DMS114 treated with DMSO at 0.1 percent for 48 hours (cell line): ENCODE data around the gene SLC27A5.

Experiments
- DNase-seq: peaks from one replicate; lab custom pipeline; 2025; ENCODE audit not compliant: unreplicated experiment; lab: John Stamatoyannopoulos, UW

The SLC27A5 gene, protein sequence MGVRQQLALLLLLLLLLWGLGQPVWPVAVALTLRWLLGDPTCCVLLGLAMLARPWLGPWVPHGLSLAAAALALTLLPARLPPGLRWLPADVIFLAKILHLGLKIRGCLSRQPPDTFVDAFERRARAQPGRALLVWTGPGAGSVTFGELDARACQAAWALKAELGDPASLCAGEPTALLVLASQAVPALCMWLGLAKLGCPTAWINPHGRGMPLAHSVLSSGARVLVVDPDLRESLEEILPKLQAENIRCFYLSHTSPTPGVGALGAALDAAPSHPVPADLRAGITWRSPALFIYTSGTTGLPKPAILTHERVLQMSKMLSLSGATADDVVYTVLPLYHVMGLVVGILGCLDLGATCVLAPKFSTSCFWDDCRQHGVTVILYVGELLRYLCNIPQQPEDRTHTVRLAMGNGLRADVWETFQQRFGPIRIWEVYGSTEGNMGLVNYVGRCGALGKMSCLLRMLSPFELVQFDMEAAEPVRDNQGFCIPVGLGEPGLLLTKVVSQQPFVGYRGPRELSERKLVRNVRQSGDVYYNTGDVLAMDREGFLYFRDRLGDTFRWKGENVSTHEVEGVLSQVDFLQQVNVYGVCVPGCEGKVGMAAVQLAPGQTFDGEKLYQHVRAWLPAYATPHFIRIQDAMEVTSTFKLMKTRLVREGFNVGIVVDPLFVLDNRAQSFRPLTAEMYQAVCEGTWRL

DNA sequence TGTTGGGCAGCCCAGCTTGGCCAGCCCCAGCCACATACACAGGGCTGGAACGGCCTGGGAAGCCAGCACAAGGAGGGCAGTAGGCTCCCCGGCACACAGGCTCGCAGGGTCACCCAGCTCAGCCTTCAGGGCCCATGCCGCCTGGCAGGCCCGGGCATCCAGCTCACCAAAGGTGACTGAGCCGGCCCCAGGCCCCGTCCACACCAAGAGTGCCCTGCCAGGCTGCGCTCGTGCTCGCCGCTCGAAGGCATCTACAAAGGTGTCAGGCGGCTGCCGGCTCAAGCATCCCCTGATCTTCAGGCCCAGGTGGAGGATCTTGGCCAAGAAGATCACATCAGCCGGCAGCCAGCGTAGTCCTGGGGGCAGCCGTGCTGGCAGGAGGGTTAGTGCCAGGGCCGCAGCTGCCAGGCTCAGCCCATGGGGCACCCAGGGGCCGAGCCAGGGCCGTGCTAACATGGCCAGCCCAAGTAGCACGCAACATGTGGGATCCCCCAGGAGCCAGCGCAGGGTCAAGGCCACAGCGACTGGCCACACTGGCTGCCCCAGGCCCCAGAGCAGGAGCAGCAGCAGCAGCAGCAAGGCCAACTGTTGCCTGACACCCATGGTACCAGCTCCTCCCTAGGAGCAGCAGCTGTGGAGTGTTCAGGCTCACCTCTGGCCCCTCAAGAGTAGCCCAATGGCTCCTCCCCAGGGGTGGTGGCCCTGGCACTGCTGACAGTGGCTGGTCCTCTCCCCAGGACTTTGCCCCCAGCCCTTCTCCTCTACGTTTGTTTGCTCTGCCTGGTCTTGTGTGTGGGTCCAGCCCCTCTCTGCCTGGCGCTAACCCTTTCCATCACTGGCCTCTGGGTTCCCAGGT, at the start of gene SLC27A5:
TSS of gene SLC27A5 (minus strand) at position 640 of the 856 bp plus-strand sequence. CDS start at position 603, 37 bp downstream.
- DNase-seq, result no peak

DNA sequence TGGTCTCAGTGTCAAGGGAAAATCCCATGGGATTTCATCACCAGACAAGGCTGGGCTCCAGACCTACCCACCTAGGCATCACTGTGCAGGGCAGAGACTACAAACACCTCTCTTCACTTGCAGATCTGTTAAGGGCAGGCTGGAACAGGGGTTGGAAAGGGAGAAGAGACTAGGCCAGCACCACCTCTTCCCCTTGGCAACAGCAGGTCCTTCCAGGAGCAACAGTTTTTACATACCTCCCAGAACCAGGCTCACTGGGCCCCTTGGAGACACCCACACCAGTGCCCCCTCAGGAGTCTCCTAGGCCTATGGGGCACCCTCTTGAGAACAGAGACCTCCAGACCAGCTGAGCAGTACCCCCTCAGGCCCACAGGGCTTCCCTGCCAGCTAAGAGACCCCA, 49.1 kb upstream of the SLC27A5 start:
- no peak for DNase-seq

DNA sequence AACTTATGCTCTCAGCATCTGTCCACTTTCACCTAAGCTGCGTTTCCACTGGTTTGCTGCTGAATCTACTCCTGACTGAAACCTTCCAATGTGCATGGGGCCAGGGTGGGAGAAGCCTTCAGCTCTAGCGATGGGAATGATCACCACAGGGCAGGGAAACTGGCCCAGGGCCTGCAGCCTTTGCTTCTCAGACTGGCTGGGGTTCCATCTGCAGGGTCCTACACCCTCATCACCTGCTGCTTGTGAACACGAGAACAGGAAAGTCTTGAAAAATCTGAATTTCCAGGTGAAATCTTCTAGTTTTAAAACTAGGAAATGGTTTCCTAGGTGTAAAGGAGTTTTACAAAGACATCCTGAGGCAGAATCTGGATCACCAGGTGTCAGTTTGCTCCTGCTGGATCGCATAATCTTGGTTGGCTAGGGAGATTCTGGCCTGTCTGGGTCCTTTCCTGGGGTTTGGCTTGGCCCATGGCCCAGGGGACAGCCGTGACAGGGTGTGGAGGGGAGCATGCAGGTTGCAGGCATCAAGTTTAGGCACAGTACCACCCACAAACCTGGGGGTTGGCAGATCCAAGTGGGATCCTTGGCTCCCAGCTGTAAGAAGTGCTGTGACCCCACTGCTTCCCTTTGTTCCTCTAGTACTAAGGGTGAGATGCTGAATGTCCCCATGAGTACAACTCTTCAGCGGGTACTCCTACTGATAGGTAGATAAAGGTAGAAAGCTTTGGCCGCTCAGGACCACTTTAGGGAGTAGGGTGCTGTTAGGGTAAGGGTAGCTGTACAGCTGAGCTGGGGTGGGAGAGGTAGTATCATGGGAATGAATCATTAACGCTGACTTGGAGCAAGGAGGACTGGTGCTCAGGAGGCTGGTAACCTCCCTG, 48.5 kb upstream of the SLC27A5 start:
- no peak for DNase-seq

DNA sequence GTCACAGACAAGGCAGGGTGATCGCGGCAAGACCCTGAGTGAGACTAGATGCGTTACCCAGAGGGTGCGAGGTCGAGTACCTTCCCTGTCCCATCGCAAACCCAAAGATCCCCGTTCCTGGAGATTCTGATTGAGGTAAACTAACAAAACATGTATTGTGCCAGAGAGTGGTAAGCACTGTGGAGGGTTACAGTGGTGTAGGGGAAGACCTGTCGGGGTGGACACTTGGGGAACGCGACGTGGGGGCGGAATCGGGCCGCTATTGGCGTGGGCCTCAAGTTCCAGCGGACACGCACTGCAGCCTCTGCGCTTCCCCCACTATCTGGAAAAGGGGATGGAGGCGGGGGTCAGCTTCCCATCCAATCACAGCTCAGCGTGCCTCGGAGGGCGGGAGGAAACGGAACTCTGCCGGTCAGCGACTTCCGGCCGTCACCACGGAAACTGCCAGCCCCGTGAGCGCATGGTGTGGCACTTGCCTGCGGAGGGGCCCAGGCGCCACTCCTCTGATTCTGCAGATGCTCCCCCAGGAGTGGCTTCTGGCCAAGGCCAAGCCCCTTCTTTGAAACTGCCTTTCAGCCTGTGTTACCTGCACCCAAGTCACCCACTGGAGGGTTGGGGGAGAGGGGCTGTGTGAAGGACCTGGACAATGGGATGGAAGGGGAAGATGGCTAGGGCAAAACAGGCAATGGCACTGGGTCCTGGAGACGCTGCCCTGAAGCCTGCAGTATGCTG, 47.6 kb upstream of the SLC27A5 start:
- no peak for DNase-seq

DNA sequence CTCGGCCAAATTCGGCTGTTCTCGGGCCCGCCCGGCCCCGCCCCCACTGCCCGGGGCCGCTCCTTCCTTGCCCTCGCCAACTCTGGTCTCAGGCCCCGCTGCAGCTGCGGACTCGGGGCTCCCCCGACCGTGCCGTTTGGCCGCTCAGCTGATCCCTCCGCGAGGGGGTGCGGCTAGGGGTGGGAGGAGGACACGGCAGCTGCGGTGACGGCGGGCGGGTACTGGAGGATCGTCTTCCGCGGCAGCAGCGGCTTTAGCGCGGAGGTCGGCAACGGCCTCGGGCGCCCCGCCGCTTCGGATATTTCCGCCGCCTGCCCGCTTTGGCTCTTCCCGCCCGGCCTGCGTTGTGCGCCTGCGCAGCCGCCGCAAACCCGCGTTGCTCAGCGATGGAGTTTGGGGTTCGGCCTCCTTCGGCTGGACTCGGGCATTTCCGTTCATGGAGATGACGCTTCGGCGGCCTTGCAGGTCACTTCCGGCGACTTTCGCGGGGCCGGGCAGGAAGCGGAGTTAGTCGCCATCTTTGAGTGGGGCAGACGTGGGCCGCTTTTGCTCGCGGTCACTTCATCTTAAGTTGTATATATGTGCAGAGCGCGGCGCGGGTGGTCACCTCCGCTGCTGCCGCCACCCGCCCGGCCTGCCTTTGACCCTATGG, 47.0 kb upstream of the SLC27A5 start:
- no peak for DNase-seq

DNA sequence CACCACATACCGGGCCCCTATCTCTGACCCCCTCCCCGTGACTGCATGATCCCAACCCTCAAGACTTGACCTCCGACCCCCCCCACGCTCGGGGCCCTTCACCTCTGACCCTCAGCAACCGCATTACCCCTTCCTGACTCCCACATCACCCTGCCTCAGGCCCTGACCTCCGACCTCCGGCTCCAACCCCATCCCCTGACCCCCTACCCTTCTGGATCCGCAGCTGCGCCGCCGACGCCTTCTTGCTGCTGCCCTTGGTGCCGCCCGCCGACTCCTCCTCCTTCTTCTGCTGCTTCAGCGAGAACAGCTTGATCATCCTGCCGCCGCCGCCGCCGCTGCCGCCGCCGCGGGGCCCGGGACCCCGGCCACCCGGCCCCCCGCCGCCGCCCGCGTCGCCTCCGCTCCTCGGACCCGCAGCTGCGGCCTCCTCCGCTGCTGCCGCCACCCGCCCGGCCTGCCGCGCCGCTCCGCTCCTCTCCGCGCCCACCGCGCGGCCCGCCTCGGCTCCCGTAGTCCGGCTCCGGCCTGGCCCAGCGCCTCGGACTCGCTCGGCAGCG, 46.4 kb upstream of the SLC27A5 start, which contains the start of gene UBE2M:
TSS of gene UBE2M (minus strand) at position 546 of the 557 bp plus-strand sequence. CDS start at position 316, 230 bp downstream.
- no peak for DNase-seq

DNA sequence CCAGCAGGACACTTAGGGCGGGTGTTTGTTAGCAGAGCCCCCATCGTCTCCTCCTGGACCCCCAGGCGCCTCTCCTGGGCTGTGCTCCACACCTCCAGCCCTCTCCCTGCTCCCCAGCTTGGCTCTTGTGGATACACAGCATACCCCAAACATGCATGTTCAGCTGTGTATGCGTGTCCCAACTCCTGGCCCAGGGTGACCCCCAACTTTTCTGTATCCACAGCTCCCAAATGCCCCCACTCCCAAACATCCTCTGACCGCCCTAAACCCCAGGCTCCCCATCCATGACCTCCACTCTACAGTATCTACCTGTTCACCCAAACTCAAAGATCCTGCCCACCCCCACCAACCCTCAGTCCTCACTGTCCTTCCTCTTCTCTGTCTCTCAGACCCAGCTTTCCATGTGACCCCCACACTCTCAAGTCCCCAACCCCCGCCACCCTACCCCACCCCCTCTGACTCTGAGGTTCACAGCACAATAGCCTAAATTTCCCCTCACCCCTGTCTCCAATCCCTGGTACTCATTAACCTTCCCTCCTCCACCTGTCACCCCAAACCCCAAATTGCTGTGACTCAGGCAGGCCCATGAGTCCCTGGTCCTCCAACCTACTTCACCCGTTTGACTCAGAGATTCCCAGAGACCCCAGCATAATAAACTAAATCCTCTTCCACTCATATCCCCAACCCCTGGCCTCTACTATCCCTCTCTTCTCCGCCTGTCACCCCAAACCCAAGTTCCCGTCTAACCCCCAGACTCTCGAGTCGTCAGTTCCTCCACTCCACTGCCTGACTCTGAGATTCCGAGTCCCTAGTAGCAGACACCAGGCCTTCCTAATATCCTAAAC, 45.7 kb upstream of the SLC27A5 start:
- DNase-seq, result no peak

DNA sequence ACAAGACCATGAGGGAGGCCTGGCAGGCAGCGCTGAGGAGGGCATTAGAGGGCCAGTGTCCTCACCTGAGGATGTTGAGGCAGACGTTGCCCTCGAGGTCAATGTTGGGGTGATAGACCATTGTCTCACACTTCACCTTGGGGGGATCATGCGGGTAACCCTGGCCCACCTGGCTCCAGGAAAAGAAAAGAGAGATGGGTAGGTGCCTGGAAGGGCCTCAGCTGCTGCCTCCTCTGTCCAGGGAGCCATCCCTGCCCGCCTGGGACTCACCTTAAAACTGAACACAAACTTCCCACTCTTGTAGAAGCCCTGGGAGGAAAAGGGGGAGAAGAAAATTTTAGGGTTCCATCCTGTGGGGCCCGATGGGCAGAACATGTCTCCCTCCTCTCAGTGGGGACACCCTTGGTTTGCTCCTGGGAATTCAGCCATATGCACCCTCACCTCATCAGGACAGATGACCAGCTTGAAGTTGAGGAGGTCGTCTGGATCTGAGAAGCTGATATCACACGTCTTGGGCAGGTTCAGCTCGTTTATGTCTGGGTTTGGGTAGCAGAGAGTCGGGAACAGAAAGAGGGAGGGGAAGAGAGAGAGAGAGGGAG, 44.9 kb upstream of the SLC27A5 start:
- no peak for DNase-seq

DNA sequence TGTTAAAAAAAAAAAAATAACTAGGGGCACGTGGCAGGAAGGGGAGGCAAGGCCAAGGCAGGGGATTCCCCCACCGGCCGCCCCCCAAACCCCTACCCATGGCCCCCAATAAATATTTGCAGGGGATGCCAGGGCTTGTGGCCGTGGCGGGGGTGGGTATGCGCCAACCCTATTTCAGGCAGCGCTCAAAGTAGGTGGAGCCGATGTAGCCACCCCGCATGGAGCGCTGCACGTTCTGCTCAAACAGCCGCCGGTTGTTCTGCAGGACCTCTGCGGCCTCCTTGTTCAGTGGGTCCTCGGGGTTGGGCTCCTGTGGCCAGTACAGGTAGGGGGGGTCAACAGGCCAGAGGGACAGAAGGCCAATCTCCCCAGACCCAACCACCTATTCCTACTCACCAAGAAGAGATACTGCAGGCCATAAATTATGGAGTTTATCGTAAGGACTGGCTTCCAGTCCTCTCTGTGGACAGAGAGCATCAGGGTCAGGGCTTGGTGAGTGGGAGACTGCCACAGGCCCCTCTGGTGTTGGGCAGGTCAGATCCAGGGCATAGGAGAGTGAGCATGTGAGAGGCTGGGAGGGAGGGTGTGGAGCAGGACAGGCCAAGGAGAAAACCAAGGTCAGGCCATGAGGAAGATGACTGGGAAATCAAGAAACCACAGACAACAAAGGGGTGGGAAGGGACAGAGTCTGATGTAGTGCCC, 44.3 kb upstream of the SLC27A5 start:
- DNase-seq, result no peak

DNA sequence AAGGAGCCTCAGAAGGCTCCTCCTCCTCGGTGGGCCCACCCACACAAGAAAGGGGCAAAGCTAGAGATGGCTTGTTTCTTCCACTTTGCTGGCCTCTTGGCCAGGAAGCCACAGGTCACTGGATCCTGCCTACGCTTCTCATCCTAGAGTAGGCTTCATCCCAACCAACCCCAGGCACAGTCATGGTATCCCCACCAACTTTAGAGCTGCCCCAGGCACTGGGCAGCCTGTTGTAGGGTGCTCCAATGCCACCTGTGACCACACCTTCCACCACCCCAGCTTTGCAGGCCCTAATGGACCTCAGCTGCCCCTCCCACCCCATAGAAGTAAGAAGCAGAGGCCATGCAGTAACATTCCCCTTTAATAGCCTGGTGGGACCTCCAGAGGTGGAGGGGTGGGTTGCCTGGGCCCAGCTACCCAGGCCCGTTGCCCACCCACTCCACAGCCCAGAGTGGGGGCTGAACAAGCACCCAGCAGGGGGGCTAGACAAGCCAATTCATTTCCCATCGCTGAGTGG, 43.6 kb upstream of the SLC27A5 start:
- no peak for DNase-seq

DNA sequence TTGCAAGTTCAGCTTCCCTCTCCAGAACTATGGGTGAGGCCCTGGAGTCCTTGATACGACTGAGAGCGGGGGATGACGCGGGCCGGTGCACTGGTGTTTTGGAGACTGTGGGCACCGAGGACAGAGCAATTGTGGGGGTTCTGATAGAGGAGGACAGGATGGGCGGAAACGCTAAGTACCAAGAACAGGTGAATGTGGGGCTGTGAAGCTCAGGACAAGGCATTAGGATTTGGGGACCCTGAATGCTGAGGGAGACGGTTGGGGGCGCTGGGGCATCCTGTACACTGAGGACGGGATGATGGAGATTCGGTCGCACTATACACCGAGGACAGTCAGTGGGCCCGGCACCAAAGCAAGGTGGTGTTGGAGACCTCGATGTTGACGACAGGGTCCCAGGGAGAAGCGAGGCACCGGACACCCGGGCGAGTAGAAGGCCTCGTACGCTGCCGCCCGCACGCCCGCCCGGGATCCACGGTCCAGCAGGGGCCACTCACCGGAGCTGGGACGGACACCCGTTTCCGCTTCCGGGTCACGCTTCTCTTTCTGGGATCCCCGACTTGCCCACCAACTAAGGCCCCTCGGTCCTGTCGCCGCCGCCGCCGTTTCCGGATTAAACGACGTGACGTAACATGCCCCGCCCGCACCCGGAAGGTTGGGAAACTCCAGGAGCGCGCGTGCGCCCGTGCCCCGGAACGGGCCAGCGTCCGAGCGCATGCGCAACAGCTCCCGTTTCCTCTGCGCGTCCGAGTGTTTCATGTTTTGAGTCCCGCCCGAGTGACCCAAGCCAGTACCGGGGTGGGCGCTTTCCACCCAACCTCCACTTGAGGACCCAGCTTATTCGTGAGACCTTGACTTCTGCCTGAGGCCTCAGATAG, 42.9 kb upstream of the SLC27A5 start, which contains the start of gene CHMP2A:
TSS of gene CHMP2A (minus strand) at position 612 of the 875 bp plus-strand sequence. CDS start 893 bp downstream, outside the sequence.
- DNase-seq, result no peak

DNA sequence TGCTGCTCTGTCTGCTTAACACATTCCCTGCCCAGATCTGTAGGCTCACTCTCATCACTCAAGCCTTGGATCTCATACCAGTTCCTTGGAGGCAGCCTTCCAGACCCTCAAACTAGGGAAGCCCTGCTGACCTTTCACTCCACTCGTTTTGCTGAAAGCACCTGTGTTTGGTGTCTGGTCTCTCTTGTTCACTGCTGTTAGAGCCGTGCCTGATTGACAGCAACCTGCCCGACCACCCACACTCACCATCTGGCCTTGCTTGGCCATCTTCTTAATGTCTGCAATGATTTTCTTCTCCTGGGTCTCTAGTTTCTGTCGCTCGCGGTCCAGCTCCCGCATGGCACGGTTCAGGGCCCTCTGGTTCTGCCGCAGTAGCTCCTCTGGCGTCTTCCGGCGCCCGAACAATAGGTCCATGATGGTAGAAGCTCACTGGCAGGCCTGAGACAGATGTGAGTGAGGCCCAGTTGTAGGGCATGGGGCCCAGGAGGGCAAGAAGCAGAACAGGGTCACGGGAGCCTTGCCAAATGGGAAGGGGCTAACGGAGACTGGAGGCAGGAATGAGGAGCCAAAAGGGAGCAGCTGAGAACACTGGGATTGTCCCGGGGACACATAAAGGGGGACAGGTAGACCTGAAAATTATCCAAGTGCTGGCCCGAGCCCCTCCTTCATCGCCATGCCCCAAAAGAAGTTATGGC, 42.2 kb upstream of the SLC27A5 start:
- DNase-seq, result no peak

DNA sequence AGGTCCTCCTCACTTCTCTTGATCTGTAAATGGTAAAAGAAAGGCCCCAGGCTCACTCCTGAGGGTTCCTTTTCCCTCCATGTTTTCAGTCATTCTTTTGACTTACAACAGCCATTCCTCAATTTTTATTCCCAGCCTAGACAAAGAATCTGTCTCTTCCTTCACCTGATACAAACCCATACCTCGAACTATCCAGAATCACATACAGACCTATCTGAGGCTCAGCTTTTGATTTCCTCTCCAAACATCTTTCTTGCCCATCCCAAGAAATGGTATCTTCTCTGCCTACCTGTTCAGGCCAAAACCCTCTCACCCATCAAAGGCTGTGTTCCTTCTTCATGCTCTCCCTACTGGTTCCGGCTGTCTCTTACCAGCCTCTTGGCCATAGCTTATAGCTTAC, 40.9 kb upstream of the SLC27A5 start:
- no peak for DNase-seq

DNA sequence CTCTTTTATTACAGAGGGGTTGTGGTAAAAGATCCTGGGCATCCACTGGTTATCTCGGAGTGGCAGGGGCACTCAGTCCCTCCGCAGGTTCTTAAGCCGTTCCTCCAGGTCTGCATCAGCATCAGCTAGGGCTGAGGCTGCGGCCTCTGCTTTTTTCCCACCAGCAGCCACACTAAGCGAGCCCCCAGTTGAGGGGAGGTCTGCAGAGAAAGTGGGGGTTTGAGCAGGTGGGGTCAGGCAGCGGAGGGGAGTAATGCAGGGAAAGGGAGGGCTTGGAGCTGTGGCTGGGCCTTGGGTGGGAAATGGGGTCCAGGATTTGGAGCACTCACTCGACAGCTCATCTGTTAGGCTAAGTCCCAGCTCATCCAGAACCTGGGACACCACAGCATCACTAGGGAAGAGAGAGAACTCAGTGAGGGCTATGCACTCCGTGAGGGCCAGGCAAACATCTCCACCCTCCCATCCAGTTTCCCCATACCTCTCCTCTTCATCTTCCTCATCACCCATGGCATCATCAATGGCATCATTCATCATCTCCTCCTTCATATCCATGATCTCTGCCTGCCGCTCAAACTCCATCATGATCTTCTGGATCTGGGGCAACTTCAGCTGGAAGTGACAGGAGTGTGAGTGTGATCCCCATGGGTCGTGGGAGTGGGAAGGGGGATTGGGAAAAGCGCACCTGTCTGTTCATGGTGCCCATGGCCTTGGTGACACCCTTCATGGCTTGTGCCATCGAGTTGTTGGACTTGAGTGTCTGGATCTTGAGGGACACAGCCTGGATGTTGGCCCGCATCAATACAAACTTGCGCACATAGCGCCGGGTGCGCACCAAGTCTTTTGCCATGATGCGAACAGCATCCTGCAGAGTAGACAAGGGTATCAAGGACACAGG, 40.0 kb upstream of the SLC27A5 start:
- DNase-seq, result no peak
